ENCODE measurements around the gene TBC1D2.

TBC1D2 gene

GRCh38 chr9:98220911-98221310, 34.5 kb downstream of the TBC1D2 start:
- H3K4me3 ChIP-seq (ENCODE audit: low read depth, low read length): no peak overlapping the region
- no peak for DNase-seq (ENCODE audit: low read depth)
- TF ChIP-seq MYC (IDR thresholded peaks at IDR 0.05; ENCODE audit: low read depth, low read length) (no peak), CTCF (IDR thresholded peaks at IDR 0.05; ENCODE audit: low read depth, low read length) (no peak), POLR2A (IDR thresholded peaks at IDR 0.05; ENCODE audit: extremely low read depth, insufficient read length) (no peak), MAX (IDR thresholded peaks at IDR 0.05; ENCODE audit: low read depth, low read length) (no peak)

GRCh38 chr9:98219794-98220370, 35.6 kb downstream of the TBC1D2 start:
- TF ChIP-seq MAX (IDR thresholded peaks at IDR 0.05; ENCODE audit: low read depth, low read length): no peak
- no peak for TF ChIP-seq MYC (IDR thresholded peaks at IDR 0.05; ENCODE audit: low read depth, low read length)
- TF ChIP-seq CTCF (IDR thresholded peaks at IDR 0.05; ENCODE audit: low read depth, low read length): no peak
- TF ChIP-seq POLR2A (IDR thresholded peaks at IDR 0.05; ENCODE audit: extremely low read depth, insufficient read length): no peak
- no peak overlapping the region for H3K4me3 ChIP-seq (ENCODE audit: low read depth, low read length)
- DNase-seq (ENCODE audit: low read depth): no peak

DNA sequence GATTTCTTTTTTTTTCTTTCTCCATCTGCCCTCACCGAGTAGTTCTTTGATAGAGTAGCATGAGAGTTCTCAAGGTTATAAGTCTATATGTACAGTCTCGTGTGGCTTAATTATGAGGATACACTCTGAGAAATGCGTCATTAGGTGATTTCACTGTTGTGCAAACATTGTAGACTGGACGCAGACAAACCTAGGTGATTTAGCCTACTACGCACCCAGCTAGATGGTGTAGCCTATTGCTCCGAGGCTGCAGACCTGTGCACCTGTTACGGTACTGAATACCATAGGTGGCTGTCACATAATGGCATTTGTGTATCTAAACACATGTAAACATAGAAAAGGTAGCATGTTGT, 36.1 kb downstream of the TBC1D2 start:
- no peak overlapping the region for H3K4me3 ChIP-seq (ENCODE audit: low read depth, low read length)
- no peak for DNase-seq (ENCODE audit: low read depth)
- TF ChIP-seq MAX (IDR thresholded peaks at IDR 0.05; ENCODE audit: low read depth, low read length) (no peak), MYC (IDR thresholded peaks at IDR 0.05; ENCODE audit: low read depth, low read length) (no peak), POLR2A (IDR thresholded peaks at IDR 0.05; ENCODE audit: extremely low read depth, insufficient read length) (no peak), CTCF (IDR thresholded peaks at IDR 0.05; ENCODE audit: low read depth, low read length) (no peak)

DNA sequence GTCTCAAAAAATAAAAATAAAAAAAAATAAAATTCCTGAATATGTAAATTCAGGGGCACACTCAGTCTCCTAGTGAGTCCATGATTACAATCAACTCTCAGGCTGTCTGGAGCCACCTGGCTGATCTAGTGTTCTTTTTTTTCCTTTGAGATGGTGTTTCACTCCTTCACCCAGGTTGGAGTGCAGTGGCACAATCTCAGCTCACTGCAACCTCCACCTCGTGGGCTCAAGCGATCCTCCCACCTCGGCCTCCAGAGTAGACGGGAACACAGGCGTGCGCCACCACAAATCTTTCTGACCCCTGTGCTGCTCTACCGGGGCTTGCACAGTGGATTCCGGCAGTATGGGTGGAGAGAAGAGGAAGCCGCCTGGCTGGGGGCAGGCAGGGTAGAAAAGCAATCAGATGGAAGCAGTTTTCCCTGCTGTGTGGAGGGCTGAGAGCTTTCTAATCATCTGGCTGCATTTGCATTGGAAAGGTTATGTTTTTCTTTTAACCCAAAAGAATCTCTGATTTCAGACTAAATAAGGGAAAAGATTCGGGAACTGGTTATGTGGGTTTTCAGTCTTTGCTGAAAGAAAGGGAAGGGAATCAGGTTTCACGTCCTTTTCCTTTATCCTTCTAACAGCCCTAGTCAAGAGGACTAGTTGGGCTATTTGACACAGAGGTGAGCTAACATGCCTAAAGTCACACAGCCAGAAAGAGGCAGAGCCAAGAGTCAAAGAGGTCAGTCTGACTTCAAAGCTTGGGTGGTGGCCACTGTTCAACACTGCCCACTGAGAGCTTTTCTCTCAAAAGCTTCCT, 36.7 kb downstream of the TBC1D2 start:
- DNase-seq (ENCODE audit: low read depth): no peak

GRCh38 chr9:98217255-98217654, 38.2 kb downstream of the TBC1D2 start:
- H3K4me3 ChIP-seq (ENCODE audit: low read depth, low read length): no peak overlapping the region
- DNase-seq (ENCODE audit: low read depth): no peak
- TF ChIP-seq POLR2A (IDR thresholded peaks at IDR 0.05; ENCODE audit: extremely low read depth, insufficient read length) (no peak), MAX (IDR thresholded peaks at IDR 0.05; ENCODE audit: low read depth, low read length) (no peak), CTCF (IDR thresholded peaks at IDR 0.05; ENCODE audit: low read depth, low read length) (no peak), MYC (IDR thresholded peaks at IDR 0.05; ENCODE audit: low read depth, low read length) (no peak)

More for the DNA sequence above, 36.7 kb downstream of the TBC1D2 start:
- TF ChIP-seq MAX (IDR thresholded peaks at IDR 0.05; ENCODE audit: low read depth, low read length): no peak
- TF ChIP-seq CTCF (IDR thresholded peaks at IDR 0.05; ENCODE audit: low read depth, low read length): no peak
- no peak for TF ChIP-seq POLR2A (IDR thresholded peaks at IDR 0.05; ENCODE audit: extremely low read depth, insufficient read length)
- TF ChIP-seq MYC (IDR thresholded peaks at IDR 0.05; ENCODE audit: low read depth, low read length): no peak
- no peak overlapping the region for H3K4me3 ChIP-seq (ENCODE audit: low read depth, low read length)

Measured in NB4 (cell line).